Endothelial cell of hepatic sinusoid (primary cell): ENCODE results near the gene SMARCD2.
"Not testable (repeated sequence)": the region's sequence is repeated elsewhere in the genome, so short reads cannot be mapped to it uniquely, and the experiment has no call there.

Experiments used
- in situ Hi-C: cut with HindIII; loops from 2 replicates; pipeline ENCODE4 v1.10.0; 2017; ENCODE audit warnings: low sequenced_read_pairs

SMARCD2 gene

GRCh38 chr17:63842540-63843386, at the start of gene SMARCD2:
Gene SMARCD2 (minus strand): TSS chr17:63842685. CDS start chr17:63842674, 11 bp downstream.
- in situ Hi-C loops, result no loop called here

GRCh38 chr17:63889026-63889848, 46.8 kb upstream of the SMARCD2 start:
- in situ Hi-C loops, result not testable (repeated sequence)

GRCh38 chr17:63885119-63885518, 42.6 kb upstream of the SMARCD2 start:
- in situ Hi-C loops, result not testable (repeated sequence)

- in situ Hi-C loops, result not testable (repeated sequence)
Observed at GRCh38 chr17:63882626-63883126, 40.2 kb upstream of the SMARCD2 start.

- in situ Hi-C loops, result no loop called here
Observed at GRCh38 chr17:63881935-63882601, 39.6 kb upstream of the SMARCD2 start, which contains the start of gene GH2. Gene GH2 (minus strand): TSS chr17:63881944. CDS start chr17:63881801, 143 bp downstream.

GRCh38 chr17:63881337-63881736, 38.9 kb upstream of the SMARCD2 start:
- in situ Hi-C loops, result not testable (repeated sequence)

- in situ Hi-C loops, result no loop called here
Observed at GRCh38 chr17:63880706-63881105, 38.2 kb upstream of the SMARCD2 start.

- in situ Hi-C loops, result not testable (repeated sequence)
Observed at GRCh38 chr17:63878413-63878812, 35.9 kb upstream of the SMARCD2 start.

- in situ Hi-C loops, result not testable (repeated sequence)
Observed at GRCh38 chr17:63874693-63875092, 32.2 kb upstream of the SMARCD2 start.

GRCh38 chr17:63874061-63874626, 31.7 kb upstream of the SMARCD2 start:
- in situ Hi-C loops, result not testable (repeated sequence)

- in situ Hi-C loops, result not testable (repeated sequence)
Observed at GRCh38 chr17:63873577-63873976, 31.1 kb upstream of the SMARCD2 start, which contains the start of gene CSH2. Gene CSH2 (minus strand): TSS chr17:63873677. CDS start chr17:63873614, 63 bp downstream.

- in situ Hi-C loops, result not testable (repeated sequence)
Observed at GRCh38 chr17:63871646-63872365, 29.3 kb upstream of the SMARCD2 start.

GRCh38 chr17:63870292-63870665, 27.8 kb upstream of the SMARCD2 start:
- in situ Hi-C loops, result not testable (repeated sequence)

GRCh38 chr17:63869491-63870291, 27.2 kb upstream of the SMARCD2 start:
- in situ Hi-C loops, result not testable (repeated sequence)

- in situ Hi-C loops, result not testable (repeated sequence)
Observed at GRCh38 chr17:63866625-63867024, 24.1 kb upstream of the SMARCD2 start.

- in situ Hi-C loops, result no loop called here
Observed at GRCh38 chr17:63859257-63859656, 16.8 kb upstream of the SMARCD2 start.

- in situ Hi-C loops, result not testable (repeated sequence)
Observed at GRCh38 chr17:63856425-63856824, 13.9 kb upstream of the SMARCD2 start.

GRCh38 chr17:63855185-63855584, 12.7 kb upstream of the SMARCD2 start:
- in situ Hi-C loops, result no loop called here

GRCh38 chr17:63854709-63855108, 12.2 kb upstream of the SMARCD2 start:
- in situ Hi-C loops, result no loop called here
